CD8-positive, alpha-beta memory T cell (primary cell): Measurements from ENCODE around the gene WHRN. TPM values are rescaled to one million over a fixed set of nuclear protein-coding genes. Genes with fewer than 3 reads are reported as not detected.

Source experiments
- CTCF ChIA-PET: fragments of 350-600 bp; sonication (Branson Sonifier 250); formaldehyde crosslinking; loops from one replicate; lab custom pipeline; 2021; ENCODE audit warnings: antibody characterized with exemption; lab: Charles Lee
- POLR2A ChIA-PET: fragments of 350-600 bp; sonication (Branson Sonifier 250); formaldehyde crosslinking; loops from one replicate; lab custom pipeline; 2021; ENCODE audit warnings: antibody characterized with exemption; lab: Charles Lee
- DNase-seq, 5 donors: peaks; one replicate each; pipeline versions ENCODE4 v3.0.0 to v3.0.0-alpha.2; 2020 to 2022; ENCODE audit warnings: mixed read lengths in 1 of 5
- H3K27ac ChIP-seq: one replicate; pipeline ENCODE4 v1.7.0; 2013; ENCODE audit warnings: low read depth, mild to moderate bottlenecking, low read length, moderate library complexity
- H3K27me3 ChIP-seq: 2 replicates; pipeline ENCODE4 v1.7.0; 2013; ENCODE audit warnings: low read length, mild to moderate bottlenecking; ENCODE audit not compliant: insufficient read depth, poor library complexity, severe bottlenecking
- H3K36me3 ChIP-seq: 2 replicates; pipeline ENCODE4 v1.7.0; 2013; ENCODE audit warnings: mild to moderate bottlenecking, low read length, moderate library complexity; ENCODE audit not compliant: insufficient read depth
- H3K4me1 ChIP-seq: 2 replicates; pipeline ENCODE4 v1.7.0; 2013; ENCODE audit warnings: mild to moderate bottlenecking, low read length, moderate library complexity; ENCODE audit not compliant: insufficient read depth
- H3K4me3 ChIP-seq: 2 replicates; pipeline ENCODE4 v1.7.0; 2013; ENCODE audit warnings: mild to moderate bottlenecking, low read length
- H3K9me3 ChIP-seq: 2 replicates; pipeline ENCODE4 v1.7.0; 2013; ENCODE audit warnings: mild to moderate bottlenecking, low read length
- H3K27ac Mint-ChIP-seq, 8 donors: one replicate each; pipeline ENCODE4 v1.8.0; 2020 to 2021; ENCODE audit warnings: mixed read lengths in 8 of 8, mild to moderate bottlenecking in 6 of 8, inconsistent platforms in 3 of 8, moderate library complexity in 3 of 8
- H3K27me3 Mint-ChIP-seq, 2 donors: one replicate each; pipeline ENCODE4 v1.8.0; 2020 to 2021; ENCODE audit warnings: mixed read lengths in 2 of 2, mild to moderate bottlenecking in 1 of 2, moderate library complexity in 1 of 2
- H3K36me3 Mint-ChIP-seq, 3 donors: one replicate each; pipeline ENCODE4 v1.8.0; 2020 to 2021; ENCODE audit warnings: mixed read lengths in 3 of 3, inconsistent platforms in 1 of 3, mild to moderate bottlenecking in 1 of 3
- H3K4me1 Mint-ChIP-seq, 3 donors: one replicate each; pipeline ENCODE4 v1.8.0; 2020 to 2021; ENCODE audit warnings: mixed read lengths in 3 of 3, inconsistent platforms in 1 of 3, mild to moderate bottlenecking in 1 of 3
- H3K4me3 Mint-ChIP-seq, 7 donors: one replicate each; pipeline ENCODE4 v1.8.0; 2020 to 2021; ENCODE audit warnings: mixed read lengths in 7 of 7, mild to moderate bottlenecking in 6 of 7, moderate library complexity in 4 of 7, inconsistent platforms in 2 of 7
- H3K9me3 Mint-ChIP-seq, 5 donors: one replicate each; pipeline ENCODE4 v1.8.0; 2020 to 2022; ENCODE audit warnings: mixed read lengths in 5 of 5, mild to moderate bottlenecking in 3 of 5, moderate library complexity in 2 of 5, inconsistent platforms in 1 of 5
- polyA plus RNA-seq: library from polyadenylated mRNA; unstranded; fragments of 300-500 nt; fragmentation: Illumina TruSeq; gene quantifications from one replicate; pipeline ENCODE4 v1.2.3, GENCODE V29; 2021
- total RNA-seq, 2 experiments: library from RNA; stranded (reverse); gene quantifications; one replicate each; pipeline ENCODE4 v1.2.3, GENCODE V29; 2021

WHRN gene
- total and polyA plus RNA-seq, 3 experiments from 2014 or later: 5.5 to 9.0 (median 8.6) TPM

- Histone ChIP-seq H3K27ac (no peak overlapping the region), H3K27me3 (no peaks in the 10 kb centered on the region), H3K36me3 (no peaks in the 10 kb centered on the region), H3K4me1 (no peaks in the 10 kb centered on the region), H3K9me3 (no peaks in the 10 kb centered on the region), H3K4me3 (no peak overlapping the region)
- H3K36me3 Mint-ChIP-seq: no peaks in the 10 kb centered on the region
- H3K4me1 Mint-ChIP-seq: no peaks in the 10 kb centered on the region
- peak overlapping the region in 1 of 8 donors; percentile 65 for H3K27ac Mint-ChIP-seq
- no peak for DNase-seq
- no peak overlapping the region for H3K4me3 Mint-ChIP-seq
- ChIA-PET CTCF (interaction anchor here (3.3 kb wide), 1 partner anchor 242 kb away, joined by 11 read pairs; no protein-coding TSS in a partner anchor), POLR2A (no interaction called here)
- H3K27me3 Mint-ChIP-seq: peaks cover 0 to 1% of the 10 kb centered on the region in 2 donors
- H3K9me3 Mint-ChIP-seq: peaks cover 0 to 2% (median 0%) of the 10 kb centered on the region in 5 donors
Measured at GRCh38 chr9:114411452-114411851, 93.8 kb downstream of the WHRN start.

GRCh38 chr9:114410910-114411309 is 94.4 kb downstream of the WHRN start:
- Histone ChIP-seq H3K36me3 (no peaks in the 10 kb centered on the region), H3K4me3 (no peak overlapping the region), H3K9me3 (no peaks in the 10 kb centered on the region), H3K27me3 (no peaks in the 10 kb centered on the region), H3K4me1 (peaks cover under 1% of the 10 kb centered on the region), H3K27ac (no peak overlapping the region)
- Mint-ChIP-seq H3K36me3 (no peaks in the 10 kb centered on the region), H3K27me3 (peaks cover 0 to 1% of the 10 kb centered on the region in 2 donors), H3K27ac (peak overlapping the region in 2 of 8 donors; percentile 12 to 89), H3K4me1 (no peaks in the 10 kb centered on the region), H3K9me3 (peaks cover 0 to 2% (median 0%) of the 10 kb centered on the region in 5 donors), H3K4me3 (no peak overlapping the region)
- POLR2A ChIA-PET: no interaction called here
- DNase-seq: no peak
- CTCF ChIA-PET: no interaction called here

GRCh38 chr9:114409842-114410241 is 95.4 kb downstream of the WHRN start:
- peaks cover 5 to 6% (median 6%) of the 10 kb centered on the region in 3 donors for H3K4me1 Mint-ChIP-seq
- Histone ChIP-seq H3K4me1 (peaks cover 8% of the 10 kb centered on the region), H3K27ac (no peak overlapping the region), H3K4me3 (no peak overlapping the region), H3K27me3 (no peaks in the 10 kb centered on the region), H3K9me3 (no peaks in the 10 kb centered on the region), H3K36me3 (no peaks in the 10 kb centered on the region)
- peaks cover 0 to 2% (median 0%) of the 10 kb centered on the region in 5 donors for H3K9me3 Mint-ChIP-seq
- no peaks in the 10 kb centered on the region for H3K36me3 Mint-ChIP-seq
- H3K27ac Mint-ChIP-seq: peak overlapping the region in 3 of 8 donors; percentile 4 to 63 (median 27)
- ChIA-PET CTCF (interaction anchor here (0.9 to 5.3 kb wide), 4 partner anchors 22 to 244 kb away, joined by 4 to 45 read pairs (median 9); partner anchors contain the start of gene AKNA), POLR2A (no interaction called here)
- H3K4me3 Mint-ChIP-seq: no peak overlapping the region
- no peak for DNase-seq
- peaks cover 0 to 1% of the 10 kb centered on the region in 2 donors for H3K27me3 Mint-ChIP-seq

GRCh38 chr9:114409103-114409780 is 96.0 kb downstream of the WHRN start:
- H3K27me3 Mint-ChIP-seq: peaks cover 0 to 1% of the 10 kb centered on the region in 2 donors
- Histone ChIP-seq H3K4me3 (no peak overlapping the region), H3K27ac (no peak overlapping the region), H3K27me3 (no peaks in the 10 kb centered on the region), H3K4me1 (peaks cover 8% of the 10 kb centered on the region), H3K36me3 (no peaks in the 10 kb centered on the region), H3K9me3 (no peaks in the 10 kb centered on the region)
- peaks cover 0 to 2% (median 0%) of the 10 kb centered on the region in 5 donors for H3K9me3 Mint-ChIP-seq
- DNase-seq: no peak
- CTCF ChIA-PET: interaction anchor here (0.9 to 5.3 kb wide), 5 partner anchors 22 to 244 kb away, joined by 3 to 45 read pairs (median 6); partner anchors contain the start of gene AKNA
- peaks cover 5 to 6% (median 6%) of the 10 kb centered on the region in 3 donors for H3K4me1 Mint-ChIP-seq
- no peaks in the 10 kb centered on the region for H3K36me3 Mint-ChIP-seq
- H3K27ac Mint-ChIP-seq: peak overlapping the region in 3 of 8 donors; percentile 27 to 66 (median 30)
- POLR2A ChIA-PET: no interaction called here
- no peak overlapping the region for H3K4me3 Mint-ChIP-seq

- peaks cover 5 to 6% (median 6%) of the 10 kb centered on the region in 3 donors for H3K4me1 Mint-ChIP-seq
- CTCF ChIA-PET: interaction anchor here (1.5 to 5.3 kb wide), 4 partner anchors 21 to 245 kb away, joined by 3 to 45 read pairs (median 9); partner anchors contain the start of gene AKNA
- no peaks in the 10 kb centered on the region for H3K36me3 Mint-ChIP-seq
- peaks cover 8% of the 10 kb centered on the region for H3K4me1 ChIP-seq
- peaks cover 0 to 2% (median 0%) of the 10 kb centered on the region in 5 donors for H3K9me3 Mint-ChIP-seq
- no peaks in the 10 kb centered on the region for H3K27me3 ChIP-seq
- no peak for DNase-seq
- peaks cover 0 to 1% of the 10 kb centered on the region in 2 donors for H3K27me3 Mint-ChIP-seq
- no peak overlapping the region for H3K4me3 ChIP-seq
- H3K4me3 Mint-ChIP-seq: no peak overlapping the region
- no peaks in the 10 kb centered on the region for H3K9me3 ChIP-seq
- no peaks in the 10 kb centered on the region for H3K36me3 ChIP-seq
- H3K27ac ChIP-seq: no peak overlapping the region
- POLR2A ChIA-PET: no interaction called here
- peak overlapping the region in 1 of 8 donors; percentile 30 for H3K27ac Mint-ChIP-seq
Measured at GRCh38 chr9:114408645-114409044, 96.6 kb downstream of the WHRN start.

GRCh38 chr9:114407889-114408288 is 97.4 kb downstream of the WHRN start:
- H3K4me1 Mint-ChIP-seq: peaks cover 5 to 6% (median 6%) of the 10 kb centered on the region in 3 donors
- H3K9me3 Mint-ChIP-seq: peaks cover 0 to 2% (median 0%) of the 10 kb centered on the region in 5 donors
- peak overlapping the region in 1 of 8 donors; percentile 42 for H3K27ac Mint-ChIP-seq
- H3K36me3 ChIP-seq: no peaks in the 10 kb centered on the region
- ChIA-PET CTCF (interaction anchor here (1.5 to 5.3 kb wide), 4 partner anchors 20 to 245 kb away, joined by 3 to 119 read pairs (median 36); partner anchors contain the start of gene AKNA), POLR2A (no interaction called here)
- H3K27ac ChIP-seq: no peak overlapping the region
- no peak overlapping the region for H3K4me3 ChIP-seq
- H3K36me3 Mint-ChIP-seq: peaks cover 0 to under 1% (median 0%) of the 10 kb centered on the region in 3 donors
- peaks cover 8% of the 10 kb centered on the region for H3K4me1 ChIP-seq
- H3K4me3 Mint-ChIP-seq: no peak overlapping the region
- no peaks in the 10 kb centered on the region for H3K9me3 ChIP-seq
- H3K27me3 ChIP-seq: no peaks in the 10 kb centered on the region
- peaks cover 0 to 1% of the 10 kb centered on the region in 2 donors for H3K27me3 Mint-ChIP-seq
- DNase-seq: no peak

GRCh38 chr9:114406441-114406840 is 98.8 kb downstream of the WHRN start:
- POLR2A ChIA-PET: interaction anchor here (1.5 to 1.6 kb wide), 2 partner anchors 98 to 247 kb away, joined by 3 to 11 read pairs; no protein-coding TSS in a partner anchor

More at GRCh38 chr9:114406441-114406840, 98.8 kb downstream of the WHRN start:
- Histone ChIP-seq H3K4me1 (peaks cover 8% of the 10 kb centered on the region), H3K4me3 (no peak overlapping the region), H3K9me3 (no peaks in the 10 kb centered on the region), H3K36me3 (no peaks in the 10 kb centered on the region), H3K27ac (no peak overlapping the region), H3K27me3 (no peaks in the 10 kb centered on the region)
- DNase-seq: no peak
- Mint-ChIP-seq H3K27me3 (no peaks in the 10 kb centered on the region), H3K36me3 (peaks cover 0 to 4% (median 0%) of the 10 kb centered on the region in 3 donors), H3K9me3 (peaks cover 0 to 2% (median 0%) of the 10 kb centered on the region in 5 donors), H3K4me3 (no peak overlapping the region), H3K27ac (peak overlapping the region in 1 of 8 donors; percentile 57), H3K4me1 (peaks cover 5 to 6% (median 6%) of the 10 kb centered on the region in 3 donors)
- CTCF ChIA-PET: interaction anchor here (0.8 to 5.3 kb wide), 23 partner anchors 9 to 500 kb away, joined by 3 to 119 read pairs (median 7); partner anchors contain the start of gene AKNA
